Measurements from ENCODE around the gene ITPR3. TPM values are rescaled to one million over a fixed set of nuclear protein-coding genes. Genes with fewer than 3 reads are reported as not detected.

The ITPR3 gene
- total RNA-seq, 2 experiments from 2014 or later = 56.6 to 83.5 TPM

GRCh38 chr6:33716379-33716778 lies 95.3 kb downstream of the ITPR3 start:
- no peak for DNase-seq (ENCODE audit: low spot score)
- H2AFZ ChIP-seq (ENCODE audit: low read length) = no peak overlapping the region
- intact Hi-C loops (cut with micrococcal nuclease; ENCODE audit: unreplicated experiment) = no loop called here
- TF ChIP-seq CTCF (conservative IDR thresholded peaks at IDR 0.05; ENCODE audit: low read length) (no peak), EZH2phosphoT487 (IDR thresholded peaks at IDR 0.05; ENCODE audit: borderline replicate concordance, low read depth, low read length) (no peak)
- H3K79me2 ChIP-seq (ENCODE audit: insufficient read depth, low read depth, low read length) = no peaks in the 10 kb centered on the region
- BruUV-seq (replicated peaks) = no TSS peak
- H3K4me2 ChIP-seq (ENCODE audit: low read length) = no peak overlapping the region
- H3K9me3 ChIP-seq (ENCODE audit: low read length) = no peaks in the 10 kb centered on the region
- peaks cover 10% of the 10 kb centered on the region for H3K4me1 ChIP-seq (ENCODE audit: insufficient read depth, low read length, poor library complexity, severe bottlenecking)
- H3K27ac ChIP-seq (ENCODE audit: low read depth, low read length, poor library complexity, severe bottlenecking) = no peak overlapping the region
- no peak overlapping the region for H3K4me3 ChIP-seq (ENCODE audit: low read depth, low read length, poor library complexity, severe bottlenecking)
- no peaks in the 10 kb centered on the region for H3K9me2 ChIP-seq (ENCODE audit: insufficient read depth, low read length)
- no peaks in the 10 kb centered on the region for H4K20me1 ChIP-seq (ENCODE audit: insufficient read depth, low read length)
- ChIA-PET POLR2A (no interaction called here), CTCF (ENCODE audit: unreplicated experiment) (no interaction called here)
- H3K36me3 ChIP-seq (ENCODE audit: insufficient read depth, low read length) = no peaks in the 10 kb centered on the region

GRCh38 chr6:33716890-33717632 lies 95.9 kb downstream of the ITPR3 start:
- Histone ChIP-seq H3K4me3 (ENCODE audit: low read depth, low read length, poor library complexity, severe bottlenecking) (no peak overlapping the region), H3K9me3 (ENCODE audit: low read length) (no peaks in the 10 kb centered on the region), H3K4me2 (ENCODE audit: low read length) (no peak overlapping the region), H2AFZ (ENCODE audit: low read length) (no peak overlapping the region), H4K20me1 (ENCODE audit: insufficient read depth, low read length) (no peaks in the 10 kb centered on the region), H3K79me2 (ENCODE audit: insufficient read depth, low read depth, low read length) (no peaks in the 10 kb centered on the region), H3K27ac (ENCODE audit: low read depth, low read length, poor library complexity, severe bottlenecking) (no peak overlapping the region), H3K9me2 (ENCODE audit: insufficient read depth, low read length) (no peaks in the 10 kb centered on the region), H3K4me1 (ENCODE audit: insufficient read depth, low read length, poor library complexity, severe bottlenecking) (peaks cover 7% of the 10 kb centered on the region), H3K36me3 (ENCODE audit: insufficient read depth, low read length) (no peaks in the 10 kb centered on the region)
- no peak for TF ChIP-seq EZH2phosphoT487 (IDR thresholded peaks at IDR 0.05; ENCODE audit: borderline replicate concordance, low read depth, low read length)
- no peak for TF ChIP-seq CTCF (conservative IDR thresholded peaks at IDR 0.05; ENCODE audit: low read length)
- ChIA-PET CTCF (ENCODE audit: unreplicated experiment) (no interaction called here), POLR2A (no interaction called here)
- intact Hi-C loops (cut with micrococcal nuclease; ENCODE audit: unreplicated experiment) = no loop called here
- no TSS peak for BruUV-seq (replicated peaks)
- no peak for DNase-seq (ENCODE audit: low spot score)

DNA sequence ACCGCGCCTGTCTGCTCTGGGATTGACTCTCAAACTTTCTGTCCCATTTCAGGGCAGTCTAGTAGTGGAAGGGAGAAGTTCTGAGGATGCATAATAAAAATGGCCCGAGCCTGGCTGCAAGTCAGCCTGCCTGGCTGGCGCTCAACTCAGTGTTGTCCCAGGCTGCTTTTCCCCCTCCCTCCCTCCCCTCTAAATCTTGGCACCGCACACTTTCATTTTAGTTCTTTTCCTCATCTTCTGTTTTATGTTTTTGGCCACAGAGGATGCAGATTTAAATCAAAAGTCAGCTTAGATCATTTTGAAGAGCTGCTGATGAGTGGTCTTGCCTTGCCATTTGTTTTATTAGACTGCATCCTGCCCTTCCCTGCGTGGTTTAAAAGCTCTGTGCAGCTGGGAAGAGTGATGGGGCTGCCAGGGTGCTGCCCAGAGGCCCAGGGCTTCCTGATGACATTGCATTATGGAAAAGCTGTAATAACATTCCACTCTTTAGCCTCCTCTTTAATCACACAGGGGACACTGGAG lies 96.9 kb downstream of the ITPR3 start:
- TF ChIP-seq EZH2phosphoT487 (IDR thresholded peaks at IDR 0.05; ENCODE audit: borderline replicate concordance, low read depth, low read length) (no peak), CTCF (conservative IDR thresholded peaks at IDR 0.05; ENCODE audit: low read length) (no peak)
- H3K36me3 ChIP-seq (ENCODE audit: insufficient read depth, low read length) = no peaks in the 10 kb centered on the region
- H4K20me1 ChIP-seq (ENCODE audit: insufficient read depth, low read length) = no peaks in the 10 kb centered on the region
- H3K79me2 ChIP-seq (ENCODE audit: insufficient read depth, low read depth, low read length) = no peaks in the 10 kb centered on the region
- H3K4me1 ChIP-seq (ENCODE audit: insufficient read depth, low read length, poor library complexity, severe bottlenecking) = peaks cover 5% of the 10 kb centered on the region
- H2AFZ ChIP-seq (ENCODE audit: low read length) = no peak overlapping the region
- no peak overlapping the region for H3K4me2 ChIP-seq (ENCODE audit: low read length)
- H3K9me3 ChIP-seq (ENCODE audit: low read length) = no peaks in the 10 kb centered on the region
- ChIA-PET POLR2A (interaction anchor here (0.5 kb wide), 1 partner anchor 85 kb away, joined by 3 read pairs; no protein-coding TSS in a partner anchor), CTCF (ENCODE audit: unreplicated experiment) (no interaction called here)
- intact Hi-C loops (cut with micrococcal nuclease; ENCODE audit: unreplicated experiment) = no loop called here
- no peak overlapping the region for H3K4me3 ChIP-seq (ENCODE audit: low read depth, low read length, poor library complexity, severe bottlenecking)
- no peaks in the 10 kb centered on the region for H3K9me2 ChIP-seq (ENCODE audit: insufficient read depth, low read length)
- DNase-seq (ENCODE audit: low spot score) = no peak
- no TSS peak for BruUV-seq (replicated peaks)
- H3K27ac ChIP-seq (ENCODE audit: low read depth, low read length, poor library complexity, severe bottlenecking) = no peak overlapping the region
